CD4-positive, CD25-positive, alpha-beta regulatory T cell (primary cell): ENCODE results near the gene RBM38. TPM values are rescaled to one million over a fixed set of nuclear protein-coding genes. Genes with fewer than 3 reads are reported as not detected.

Source experiments
- ATAC-seq, 2 donors: fragments of 150-1000 bp; cut with Tn5 transposase; one replicate each; pipeline ENCODE4 v1.10.0; 2021; ENCODE audit warnings: low read depth in 2 of 2, moderate number of reproducible peaks in 2 of 2, moderate library complexity in 1 of 2
- DNase-seq, 3 donors: peaks; one replicate each; pipeline versions ENCODE4 v3.0.0 to v3.0.0-alpha.2; 2012 to 2022; ENCODE audit warnings: mixed read lengths in 1 of 3
- H3K27ac ChIP-seq: one replicate; pipeline ENCODE4 v1.7.0; 2013; ENCODE audit warnings: mild to moderate bottlenecking, low read length; ENCODE audit not compliant: insufficient read depth, poor library complexity, severe bottlenecking
- H3K27me3 ChIP-seq: one replicate; pipeline ENCODE4 v1.7.0; 2013; ENCODE audit warnings: low read length; ENCODE audit not compliant: control insufficient read depth, insufficient read depth
- H3K36me3 ChIP-seq: one replicate; pipeline ENCODE4 v1.7.0; 2013; ENCODE audit warnings: mild to moderate bottlenecking, low read length, moderate library complexity; ENCODE audit not compliant: control insufficient read depth, insufficient read depth
- H3K4me1 ChIP-seq: 2 replicates; pipeline ENCODE4 v1.7.0; 2013; ENCODE audit warnings: mild to moderate bottlenecking, low read length; ENCODE audit not compliant: insufficient read depth, control insufficient read depth, poor library complexity, severe bottlenecking
- H3K4me3 ChIP-seq: one replicate; pipeline ENCODE4 v1.7.0; 2013; ENCODE audit warnings: low read depth, mild to moderate bottlenecking, low read length, moderate library complexity
- H3K9me3 ChIP-seq, 2 experiments: 1 replicate in 1 of 2; 2 replicates in 1 of 2; pipeline ENCODE4 v1.7.0; 2013; ENCODE audit warnings: low read length in 2 of 2, mild to moderate bottlenecking in 1 of 2, moderate library complexity in 1 of 2; ENCODE audit not compliant: control insufficient read depth in 2 of 2
- H3K27ac Mint-ChIP-seq, 3 donors: one replicate each; pipeline ENCODE4 v1.8.0; 2020 to 2022; ENCODE audit warnings: mild to moderate bottlenecking in 3 of 3, mixed read lengths in 3 of 3, moderate library complexity in 2 of 3
- H3K27me3 Mint-ChIP-seq: one replicate; pipeline ENCODE4 v1.8.0; 2022; ENCODE audit warnings: mild to moderate bottlenecking, mixed read lengths
- H3K36me3 Mint-ChIP-seq: one replicate; pipeline ENCODE4 v1.8.0; 2020; ENCODE audit warnings: mixed read lengths
- H3K4me1 Mint-ChIP-seq, 4 donors: one replicate each; pipeline ENCODE4 v1.8.0; 2020 to 2022; ENCODE audit warnings: mixed read lengths in 4 of 4, mild to moderate bottlenecking in 1 of 4
- H3K4me3 Mint-ChIP-seq, 4 donors: one replicate each; pipeline ENCODE4 v1.8.0; 2020 to 2022; ENCODE audit warnings: mild to moderate bottlenecking in 4 of 4, mixed read lengths in 4 of 4, moderate library complexity in 3 of 4
- H3K9me3 Mint-ChIP-seq, 7 donors: one replicate each; pipeline ENCODE4 v1.8.0; 2020 to 2022; ENCODE audit warnings: mixed read lengths in 7 of 7, mild to moderate bottlenecking in 3 of 7, moderate library complexity in 2 of 7
- polyA plus RNA-seq, 4 donors: library from polyadenylated mRNA; unstranded; fragments of 300-500 nt; fragmentation: Illumina TruSeq; gene quantifications; one replicate each; pipeline ENCODE4 v1.2.3, GENCODE V29; 2021
- total RNA-seq: library from RNA; stranded (reverse); gene quantifications from one replicate; pipeline ENCODE4 v1.2.3, GENCODE V29; 2022

RBM38 gene
- total and polyA plus RNA-seq, 5 donors from 2014 or later: 71.9 to 322 (median 126) TPM

DNA sequence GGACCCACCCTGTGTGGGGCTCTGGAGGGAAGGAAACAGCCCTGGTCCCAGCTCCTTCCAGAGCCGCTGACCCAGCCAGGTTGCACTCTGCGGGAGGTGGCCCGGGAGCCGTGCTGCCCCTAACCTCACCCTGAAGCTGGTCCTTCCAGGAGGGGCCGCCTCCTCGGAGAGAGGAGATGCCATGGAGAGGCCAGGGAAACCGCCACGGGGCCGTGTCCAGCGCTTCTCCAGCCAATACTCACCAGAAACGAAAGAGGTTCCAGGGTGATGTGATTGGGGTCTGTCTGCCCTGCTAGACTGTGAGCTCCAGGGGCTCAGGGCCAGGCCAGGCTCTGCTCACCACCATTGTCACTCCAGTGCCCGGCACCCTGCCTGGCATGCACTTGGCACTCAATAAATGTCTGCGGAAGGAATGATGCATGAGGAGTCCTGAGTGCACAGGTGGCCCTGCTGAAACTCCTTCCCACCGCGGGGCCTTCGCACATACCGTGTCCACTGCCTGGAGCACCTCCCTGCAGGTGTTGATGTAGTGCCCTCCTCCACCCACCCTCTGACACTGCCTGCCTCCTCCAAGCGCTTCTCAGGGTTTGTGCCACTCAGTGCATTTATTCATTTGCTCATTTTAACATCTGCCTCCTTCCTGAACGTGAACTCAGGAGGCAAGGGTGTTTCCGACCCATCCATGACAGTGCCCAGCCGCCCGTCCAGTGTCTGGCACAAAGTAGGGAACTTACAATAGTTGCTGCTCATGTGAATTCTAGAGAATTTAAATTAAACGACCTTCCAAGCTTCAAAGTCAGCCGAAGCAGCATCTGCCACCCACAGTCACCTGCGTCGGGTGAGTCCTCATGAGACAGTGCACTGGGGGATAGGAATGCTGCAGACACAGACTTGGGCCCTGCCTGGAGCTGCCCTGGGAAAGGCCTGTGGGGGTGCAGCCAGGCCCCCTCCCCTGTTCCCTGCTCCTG is 30.3 kb downstream of the RBM38 start:
- H3K27ac Mint-ChIP-seq: no peak overlapping the region

DNA sequence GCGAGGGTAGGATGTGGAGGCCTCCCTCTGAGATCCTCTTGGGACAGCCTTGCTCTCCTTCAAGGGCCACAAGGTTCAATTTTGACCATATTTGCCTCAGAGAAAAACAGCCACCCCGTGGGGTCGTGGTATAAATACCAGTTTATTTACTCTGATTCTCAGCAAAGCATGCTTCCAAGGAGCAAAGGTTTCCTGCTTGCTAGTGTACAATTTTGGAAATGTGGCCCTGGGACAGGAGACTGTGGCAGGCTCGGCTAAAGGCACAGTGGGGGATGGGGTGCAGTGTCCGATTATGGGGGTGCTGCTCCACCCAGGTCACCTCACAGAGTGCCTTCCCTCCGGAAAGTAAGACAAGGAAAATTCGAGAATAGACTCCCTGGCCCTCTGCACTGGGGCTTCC is 31.1 kb downstream of the RBM38 start:
- no peaks in the 10 kb centered on the region for H3K36me3 Mint-ChIP-seq
- Histone ChIP-seq H3K4me1 (peaks cover 3% of the 10 kb centered on the region), H3K4me3 (no peak overlapping the region), H3K27ac (no peak overlapping the region), H3K27me3 (no peaks in the 10 kb centered on the region), H3K9me3 (no peaks in the 10 kb centered on the region), H3K36me3 (no peaks in the 10 kb centered on the region)
- DNase-seq: no peak
- peaks cover 8% of the 10 kb centered on the region for H3K27me3 Mint-ChIP-seq
- no peak overlapping the region for H3K27ac Mint-ChIP-seq
- H3K9me3 Mint-ChIP-seq: peaks cover 0 to 3% (median 0%) of the 10 kb centered on the region in 7 donors
- no peak for ATAC-seq
- no peak overlapping the region for H3K4me3 Mint-ChIP-seq
- H3K4me1 Mint-ChIP-seq: peaks cover 12 to 42% (median 20%) of the 10 kb centered on the region in 4 donors

More for the DNA sequence above, 30.3 kb downstream of the RBM38 start:
- Mint-ChIP-seq H3K27me3 (peaks cover 8% of the 10 kb centered on the region), H3K4me3 (no peak overlapping the region), H3K9me3 (peaks cover 0 to 3% (median 0%) of the 10 kb centered on the region in 7 donors), H3K4me1 (peaks cover 12 to 42% (median 19%) of the 10 kb centered on the region in 4 donors), H3K36me3 (no peaks in the 10 kb centered on the region)
- H3K4me3 ChIP-seq: no peak overlapping the region
- H3K27ac ChIP-seq: no peak overlapping the region
- DNase-seq (no peak), ATAC-seq (no peak)
- no peaks in the 10 kb centered on the region for H3K9me3 ChIP-seq
- H3K4me1 ChIP-seq: peaks cover 3% of the 10 kb centered on the region
- no peaks in the 10 kb centered on the region for H3K27me3 ChIP-seq
- no peaks in the 10 kb centered on the region for H3K36me3 ChIP-seq

DNA sequence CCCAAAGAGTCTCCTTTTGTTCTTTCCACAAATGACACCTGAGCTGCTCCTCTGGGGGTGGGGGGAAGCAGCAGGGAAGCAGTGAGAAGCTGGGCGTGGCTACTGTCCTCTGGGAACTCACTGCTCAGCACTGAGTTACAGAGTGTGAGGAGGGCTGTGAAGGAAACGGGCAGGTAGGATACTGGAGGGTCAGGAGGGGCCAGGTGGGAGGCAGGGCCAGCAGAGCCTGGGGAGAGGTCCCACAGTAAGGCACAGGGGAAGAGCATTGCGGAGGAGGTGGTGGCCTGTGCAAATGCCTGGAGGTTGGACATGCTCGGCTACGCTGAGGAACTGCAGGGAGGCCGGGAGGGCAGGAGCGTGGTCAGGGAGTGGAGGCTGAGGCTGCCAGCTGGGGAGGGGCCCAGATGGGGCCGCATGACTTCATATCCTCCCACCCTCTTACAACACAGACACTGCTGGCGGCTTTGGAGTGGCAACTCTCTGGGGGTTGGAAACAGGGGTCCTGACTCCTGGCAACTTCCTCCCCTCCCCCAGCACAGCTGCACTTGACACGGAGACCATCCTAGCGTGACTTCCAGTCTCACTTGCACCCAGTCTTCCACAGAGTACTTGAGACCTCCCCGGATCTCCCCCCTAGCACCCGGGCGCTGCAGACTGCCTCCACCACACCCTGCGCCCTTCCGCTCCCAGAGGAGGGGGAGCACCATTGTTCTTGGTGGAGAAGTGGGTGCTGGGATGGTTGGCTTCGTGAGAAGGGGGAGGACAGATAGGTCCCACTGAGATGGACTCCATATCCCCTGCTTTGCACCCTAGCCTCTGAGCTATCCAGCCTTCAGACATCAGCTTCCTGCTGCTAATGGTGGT is 34.2 kb downstream of the RBM38 start:
- H3K27ac Mint-ChIP-seq: peak overlapping the region in 1 of 3 donors; percentile 26
- no peaks in the 10 kb centered on the region for H3K36me3 Mint-ChIP-seq
- ATAC-seq (no peak), DNase-seq (no peak)
- peaks cover 0 to 3% (median 0%) of the 10 kb centered on the region in 7 donors for H3K9me3 Mint-ChIP-seq
- Histone ChIP-seq H3K27ac (no peak overlapping the region), H3K36me3 (no peaks in the 10 kb centered on the region), H3K9me3 (no peaks in the 10 kb centered on the region), H3K4me3 (no peak overlapping the region), H3K4me1 (peaks cover 7% of the 10 kb centered on the region), H3K27me3 (no peaks in the 10 kb centered on the region)
- H3K4me3 Mint-ChIP-seq: no peak overlapping the region
- H3K4me1 Mint-ChIP-seq: peaks cover 5 to 49% (median 25%) of the 10 kb centered on the region in 4 donors
- no peaks in the 10 kb centered on the region for H3K27me3 Mint-ChIP-seq

DNA sequence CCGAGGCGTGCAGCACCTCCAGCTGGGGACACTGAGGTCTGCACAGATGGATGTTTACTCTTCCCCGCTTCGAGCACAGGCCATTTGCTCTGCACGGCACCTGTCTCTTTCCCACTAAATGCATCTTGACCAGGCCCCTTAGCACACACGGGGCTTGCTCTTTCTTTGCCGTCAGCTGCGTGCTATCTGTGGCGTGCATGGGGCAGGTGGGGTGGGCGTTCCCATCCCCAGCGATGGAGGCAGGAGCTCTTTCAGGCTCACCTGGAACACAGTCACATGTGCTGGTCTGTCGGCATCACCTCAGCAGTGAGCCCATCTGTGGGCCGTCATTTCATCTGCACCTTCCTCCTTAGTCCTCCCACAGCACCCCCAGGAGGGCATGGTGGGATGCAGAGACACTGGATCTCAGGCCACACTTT is 35.1 kb downstream of the RBM38 start:
- peaks cover 5 to 54% (median 29%) of the 10 kb centered on the region in 4 donors for H3K4me1 Mint-ChIP-seq
- H3K36me3 ChIP-seq: no peaks in the 10 kb centered on the region
- no peaks in the 10 kb centered on the region for H3K9me3 ChIP-seq
- no peak overlapping the region for H3K4me3 ChIP-seq
- DNase-seq (no peak), ATAC-seq (no peak)
- no peak overlapping the region for H3K4me3 Mint-ChIP-seq
- H3K27me3 Mint-ChIP-seq: no peaks in the 10 kb centered on the region
- H3K9me3 Mint-ChIP-seq: peaks cover 0 to 3% (median 0%) of the 10 kb centered on the region in 7 donors
- no peaks in the 10 kb centered on the region for H3K36me3 Mint-ChIP-seq
- no peaks in the 10 kb centered on the region for H3K27me3 ChIP-seq
- peaks cover 13% of the 10 kb centered on the region for H3K4me1 ChIP-seq
- H3K27ac Mint-ChIP-seq: peak overlapping the region in 1 of 3 donors; percentile 67
- H3K27ac ChIP-seq: no peak overlapping the region

DNA sequence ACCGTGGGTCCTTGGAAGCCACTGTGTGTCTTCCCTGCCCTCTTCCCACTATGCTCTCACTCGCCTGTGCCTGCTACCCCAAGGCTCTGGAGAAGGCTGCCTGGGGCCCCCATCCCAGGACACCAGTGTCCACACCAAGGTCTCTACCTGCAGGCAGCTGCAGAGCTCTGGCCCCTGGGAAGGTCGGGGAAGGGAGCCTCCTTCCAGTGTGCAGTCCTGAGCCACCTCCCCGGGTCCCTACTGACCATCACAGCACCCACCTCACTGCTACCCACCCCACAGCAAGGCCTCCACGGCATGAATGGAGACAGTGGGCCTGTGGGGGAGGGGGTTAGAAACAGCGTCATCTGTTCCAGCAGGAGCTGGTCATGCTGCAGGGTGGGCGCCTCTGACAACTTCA is 35.6 kb downstream of the RBM38 start:
- Mint-ChIP-seq H3K36me3 (no peaks in the 10 kb centered on the region), H3K4me3 (no peak overlapping the region), H3K27me3 (no peaks in the 10 kb centered on the region), H3K9me3 (peaks cover 0 to 3% (median 0%) of the 10 kb centered on the region in 7 donors), H3K4me1 (peaks cover 5 to 58% (median 32%) of the 10 kb centered on the region in 4 donors), H3K27ac (peak overlapping the region in 1 of 3 donors; percentile 67)
- Histone ChIP-seq H3K27me3 (no peaks in the 10 kb centered on the region), H3K27ac (no peak overlapping the region), H3K36me3 (no peaks in the 10 kb centered on the region), H3K9me3 (no peaks in the 10 kb centered on the region), H3K4me1 (peaks cover 18% of the 10 kb centered on the region), H3K4me3 (no peak overlapping the region)
- no peak for ATAC-seq
- no peak for DNase-seq

GRCh38 chr20:57428324-57429158 is 37.3 kb downstream of the RBM38 start:
- Histone ChIP-seq H3K4me1 (peaks cover 35% of the 10 kb centered on the region), H3K36me3 (no peaks in the 10 kb centered on the region), H3K27ac (no peak overlapping the region), H3K27me3 (no peaks in the 10 kb centered on the region), H3K4me3 (no peak overlapping the region), H3K9me3 (no peaks in the 10 kb centered on the region)
- no peaks in the 10 kb centered on the region for H3K36me3 Mint-ChIP-seq
- H3K4me3 Mint-ChIP-seq: no peak overlapping the region
- no peak for DNase-seq
- H3K27me3 Mint-ChIP-seq: peaks cover 4% of the 10 kb centered on the region
- no peak overlapping the region for H3K27ac Mint-ChIP-seq
- peaks cover 15 to 71% (median 40%) of the 10 kb centered on the region in 4 donors for H3K4me1 Mint-ChIP-seq
- ATAC-seq: no peak
- H3K9me3 Mint-ChIP-seq: peaks cover 0 to 3% (median 0%) of the 10 kb centered on the region in 7 donors

GRCh38 chr20:57429159-57429496 is 37.9 kb downstream of the RBM38 start:
- ATAC-seq (no peak), DNase-seq (no peak)
- Histone ChIP-seq H3K27ac (no peak overlapping the region), H3K4me1 (peaks cover 41% of the 10 kb centered on the region), H3K27me3 (no peaks in the 10 kb centered on the region), H3K4me3 (no peak overlapping the region), H3K36me3 (no peaks in the 10 kb centered on the region), H3K9me3 (no peaks in the 10 kb centered on the region)
- H3K9me3 Mint-ChIP-seq: peaks cover 0 to 3% (median 0%) of the 10 kb centered on the region in 7 donors
- no peak overlapping the region for H3K27ac Mint-ChIP-seq
- H3K4me1 Mint-ChIP-seq: peaks cover 19 to 72% (median 43%) of the 10 kb centered on the region in 4 donors
- H3K4me3 Mint-ChIP-seq: no peak overlapping the region
- H3K27me3 Mint-ChIP-seq: peaks cover 4% of the 10 kb centered on the region
- no peaks in the 10 kb centered on the region for H3K36me3 Mint-ChIP-seq
